Cardiac fibroblast (primary cell): ENCODE data around the gene SHTN1.
A peak's percentile ranks its signal among the peaks of the same experiment; 100 is the strongest.

ENCODE experiments used
- DNase-seq, 2 donors: peaks; one replicate each; pipeline versions ENCODE4 v3.0.0 to v3.0.0-alpha.2; 2010; ENCODE audit warnings: low read depth in 2 of 2
- H3K4me3 ChIP-seq, 2 donors: replicated peaks in 1 of 2; 1 replicate in 1 of 2; 2 replicates in 1 of 2; pipeline ENCODE4 v1.5.1; 2011; ENCODE audit warnings: low read depth in 2 of 2, low read length in 2 of 2, mild to moderate bottlenecking in 2 of 2, moderate library complexity in 1 of 2
- CTCF ChIP-seq: IDR thresholded peaks from one replicate; pipeline ENCODE4 v1.5.1; 2011; ENCODE audit warnings: low read depth, mild to moderate bottlenecking, low read length, inconsistent platforms

SHTN1 gene

GRCh38 chr10:116960066-116960776 lies 44.8 kb downstream of the SHTN1 start:
- TF ChIP-seq CTCF = no peak
- peak; percentile 42 to 55 for DNase-seq

GRCh38 chr10:116952729-116953128 lies 52.3 kb downstream of the SHTN1 start:
- H3K4me3 ChIP-seq = no peak overlapping the region
- no peak for DNase-seq
- no peak for TF ChIP-seq CTCF

More at GRCh38 chr10:116960066-116960776, 44.8 kb downstream of the SHTN1 start:
- H3K4me3 ChIP-seq = no peak overlapping the region

GRCh38 chr10:116948530-116948870 lies 56.5 kb downstream of the SHTN1 start:
- no peak for DNase-seq
- no peak overlapping the region for H3K4me3 ChIP-seq
- no peak for TF ChIP-seq CTCF

GRCh38 chr10:116947841-116948529 lies 57.0 kb downstream of the SHTN1 start:
- no peak for TF ChIP-seq CTCF
- no peak overlapping the region for H3K4me3 ChIP-seq
- DNase-seq = peak; percentile 30 to 50

- H3K4me3 ChIP-seq = no peak overlapping the region
- no peak for TF ChIP-seq CTCF
- DNase-seq = no peak
Measured at GRCh38 chr10:116944911-116945310, 60.1 kb downstream of the SHTN1 start.

- no peak for DNase-seq
- no peak for TF ChIP-seq CTCF
- H3K4me3 ChIP-seq = no peak overlapping the region
Measured at GRCh38 chr10:116931806-116932205, 73.2 kb downstream of the SHTN1 start.
